Measurements from ENCODE around the gene P4HTM.

The P4HTM gene
- long read RNA-seq, donor 1, transcript P4HTM-202 (9 exons, 2,127 nt) = major isoform, 9 of 17 reads
- long read RNA-seq, donor 1, partial matches to known transcripts = 0 of 17 reads
- long read RNA-seq, donor 1, other reads (novel, unspliced or antisense) = 0 of 17 reads
- long read RNA-seq, donor 2, transcript P4HTM-202 (9 exons, 2,127 nt) = major isoform, 13 of 21 reads
- long read RNA-seq, donor 2, partial matches to known transcripts = 7 of 21 reads
- long read RNA-seq, donor 2, other reads (novel, unspliced or antisense) = 0 of 21 reads
- long read RNA-seq, donor 3, transcript P4HTM-202 (9 exons, 2,127 nt) = major isoform, 8 of 12 reads
- long read RNA-seq, donor 3, partial matches to known transcripts = 0 of 12 reads
- long read RNA-seq, donor 3, other reads (novel, unspliced or antisense) = 0 of 12 reads
- long read RNA-seq, donor 4, transcript P4HTM-202 (9 exons, 2,127 nt) = major isoform, 14 of 22 reads
- long read RNA-seq, donor 4, transcript P4HTM-205 (8 exons, 2,796 nt) = minor isoform, 5 of 22 reads
- long read RNA-seq, donor 4, partial matches to known transcripts = 0 of 22 reads
- long read RNA-seq, donor 4, other reads (novel, unspliced or antisense) = 0 of 22 reads
- long read RNA-seq, donor 5, transcript P4HTM-202 (9 exons, 2,127 nt) = major isoform, 7 of 33 reads
- long read RNA-seq, donor 5, partial matches to known transcripts = 22 of 33 reads
- long read RNA-seq, donor 5, other reads (novel, unspliced or antisense) = 0 of 33 reads
- long read RNA-seq, donor 6, transcript P4HTM-202 (9 exons, 2,127 nt) = major isoform, 13 of 25 reads
- long read RNA-seq, donor 6, partial matches to known transcripts = 6 of 25 reads
- long read RNA-seq, donor 6, other reads (novel, unspliced or antisense) = 0 of 25 reads
- long read RNA-seq, donor 7, transcript P4HTM-202 (9 exons, 2,127 nt) = major isoform, 18 of 492 reads
- long read RNA-seq, donor 7, partial matches to known transcripts = 419 of 492 reads
- long read RNA-seq, donor 7, other reads (novel, unspliced or antisense) = 50 of 492 reads
- long read RNA-seq, donor 8, transcript P4HTM-202 (9 exons, 2,127 nt) = major isoform, 9 of 22 reads
- long read RNA-seq, donor 8, partial matches to known transcripts = 9 of 22 reads
- long read RNA-seq, donor 8, other reads (novel, unspliced or antisense) = 0 of 22 reads

- peak; percentile 92 for DNase-seq
Observed at GRCh38 chr3:48989796-48990635, at the start of gene P4HTM. Gene P4HTM, plus strand, starts transcription at chr3:48990241. Its CDS starts 16 bp downstream, at chr3:48990257.

GRCh38 chr3:48945432-48945831 is 44.6 kb upstream of the P4HTM start:
- no peak for DNase-seq

- DNase-seq = no peak
Observed at GRCh38 chr3:48945891-48946549, 44.0 kb upstream of the P4HTM start.

- DNase-seq = no peak
Observed at GRCh38 chr3:48949376-48949717, 40.7 kb upstream of the P4HTM start.

GRCh38 chr3:48950051-48950450 is 40.0 kb upstream of the P4HTM start:
- DNase-seq = no peak

- DNase-seq = no peak
Observed at GRCh38 chr3:48951764-48952163, 38.3 kb upstream of the P4HTM start.

- no peak for DNase-seq
Observed at GRCh38 chr3:48952510-48953118, 37.4 kb upstream of the P4HTM start.

- no peak for DNase-seq
Observed at GRCh38 chr3:48957006-48957705, 32.9 kb upstream of the P4HTM start.

- DNase-seq = no peak
Observed at GRCh38 chr3:48960841-48961413, 29.1 kb upstream of the P4HTM start.

GRCh38 chr3:48962340-48962739 is 27.7 kb upstream of the P4HTM start:
- DNase-seq = no peak

GRCh38 chr3:48962939-48963338 is 27.1 kb upstream of the P4HTM start:
- DNase-seq = no peak

GRCh38 chr3:48963591-48963990 is 26.4 kb upstream of the P4HTM start:
- DNase-seq = no peak

GRCh38 chr3:48966367-48966766 is 23.7 kb upstream of the P4HTM start:
- no peak for DNase-seq

- DNase-seq = no peak
Observed at GRCh38 chr3:48966876-48967361, 23.1 kb upstream of the P4HTM start.

- no peak for DNase-seq
Observed at GRCh38 chr3:48970586-48970985, 19.5 kb upstream of the P4HTM start.

GRCh38 chr3:48974076-48974864 is 15.8 kb upstream of the P4HTM start:
- DNase-seq = no peak

GRCh38 chr3:48979451-48979850 is 10.6 kb upstream of the P4HTM start:
- no peak for DNase-seq

GRCh38 chr3:48980295-48980694 is 9.7 kb upstream of the P4HTM start:
- no peak for DNase-seq

- DNase-seq = no peak
Observed at GRCh38 chr3:48982016-48982415, 8.0 kb upstream of the P4HTM start.
